GM12878 (cell line): Measurements from ENCODE around the gene HOATZ. TPM values are rescaled to one million over a fixed set of nuclear protein-coding genes. Genes with fewer than 3 reads are reported as not detected.

ENCODE experiments used
- ATAC-seq: fragments of 200-7000 bp; cut with Tn5 transposase; 3 replicates; pipeline ENCODE4 v1.9.1; 2020; ENCODE audit warnings: mild to moderate bottlenecking, moderate library complexity
- BruUV-seq: library from RNA; stranded (reverse); fragments of 400-500 nt; replicated peaks from 2 replicates; lab custom pipeline; 2021; lab: Mats Ljungman, UMichigan
- CTCF ChIA-PET: fragments of 300-600 bp; sonication (Branson Sonifier 250); formaldehyde crosslinking; extraction: SDS; loops from one replicate; lab custom pipeline; 2021; ENCODE audit warnings: inconsistent platforms; lab: Yijun Ruan, JAX
- POLR2A ChIA-PET: fragments of 350-600 bp; formaldehyde crosslinking; extraction: SDS; loops from one replicate; lab custom pipeline; 2021; ENCODE audit warnings: inconsistent platforms; lab: Charles Lee
- RAD21 ChIA-PET: fragments of 300-600 bp; sonication (Branson Sonifier 250); formaldehyde crosslinking; loops from one replicate; lab custom pipeline; 2023; ENCODE audit warnings: antibody characterized with exemption; ENCODE audit not compliant: unreplicated experiment; lab: Charles Lee
- SMC1A ChIA-PET: fragments of 300-600 bp; sonication (Branson Sonifier 250); formaldehyde crosslinking; loops from one replicate; lab custom pipeline; 2023; ENCODE audit not compliant: unreplicated experiment, uncharacterized antibody; lab: Charles Lee
- DNase-seq: peaks from one replicate; pipeline ENCODE4 v3.0.0-alpha.2; 2011; ENCODE audit warnings: low read depth, low spot score
- FAIRE-seq: peaks from 3 replicates; lab custom pipeline; 2011; peaks lifted over from hg19 to GRCh38; lab: Jason Lieb, UNC
- H2AFZ ChIP-seq: 2 replicates; pipeline ENCODE4 v1.6.0; 2011; ENCODE audit warnings: low read depth, low read length, control low read depth; ENCODE audit not compliant: control insufficient read depth
- H3K27ac ChIP-seq: 2 replicates; pipeline ENCODE4 v1.5.1; 2011; ENCODE audit warnings: control low read depth; ENCODE audit not compliant: control insufficient read depth, insufficient read depth
- H3K27me3 ChIP-seq, 2 experiments: replicated peaks in 1 of 2; 2 replicates each; pipeline versions ENCODE4 v1.6.0 to v1.6.1; 2011; ENCODE audit warnings: low read length in 1 of 2; ENCODE audit not compliant: control insufficient read depth in 2 of 2, insufficient read depth in 2 of 2
- H3K36me3 ChIP-seq, 2 experiments: 2 replicates each; pipeline ENCODE4 v1.5.1; 2011; ENCODE audit warnings: low read length in 1 of 2; ENCODE audit not compliant: control insufficient read depth in 2 of 2, insufficient read depth in 2 of 2
- H3K4me1 ChIP-seq: 2 replicates; pipeline ENCODE4 v1.6.1; 2011; ENCODE audit warnings: mild to moderate bottlenecking, low read length, moderate library complexity, mixed read lengths; ENCODE audit not compliant: control insufficient read depth, insufficient read depth
- H3K4me2 ChIP-seq: 2 replicates; pipeline ENCODE4 v1.6.0; 2011; ENCODE audit warnings: control low read depth; ENCODE audit not compliant: control insufficient read depth, insufficient read depth
- H3K4me3 ChIP-seq: fragments of 200-600 bp; sonication (generic); 2 replicates; pipeline ENCODE4 v1.5.1; 2016
- H3K79me2 ChIP-seq: 2 replicates; pipeline ENCODE4 v1.6.0; 2011; ENCODE audit warnings: low read length; ENCODE audit not compliant: control insufficient read depth, insufficient read depth
- H3K9ac ChIP-seq: 2 replicates; pipeline ENCODE4 v1.8.0; 2011; ENCODE audit warnings: low read length, control low read depth, mixed read lengths; ENCODE audit not compliant: control insufficient read depth, insufficient read depth
- H3K9me3 ChIP-seq: replicated peaks from 3 replicates; pipeline ENCODE4 v1.5.1; 2011; ENCODE audit warnings: mild to moderate bottlenecking, low read length; ENCODE audit not compliant: control insufficient read depth, insufficient read depth
- H4K20me1 ChIP-seq: 2 replicates; pipeline ENCODE4 v1.6.0; 2011; ENCODE audit not compliant: control insufficient read depth, insufficient read depth
- CREB1 ChIP-seq: IDR thresholded peaks from 2 replicates; pipeline ENCODE4 v1.6.1; 2012; ENCODE audit warnings: low read depth, mild to moderate bottlenecking, inconsistent platforms
- ETV6 ChIP-seq, 2 experiments: fragments of 450-650 bp in 1 of 2; IDR thresholded peaks in 1 of 2; conservative IDR thresholded peaks in 1 of 2; 2 replicates each; pipeline ENCODE4 v1.6.1; 2014; ENCODE audit warnings: antibody characterized with exemption in 1 of 2, borderline replicate concordance in 1 of 2, low read depth in 1 of 2, mild to moderate bottlenecking in 1 of 2, moderate library complexity in 1 of 2
- FOXK2 ChIP-seq: fragments of 450-650 bp; IDR thresholded peaks from 2 replicates; pipeline ENCODE4 v1.6.1; 2017; ENCODE audit warnings: mild to moderate bottlenecking, moderate library complexity
- KAT2A ChIP-seq: conservative IDR thresholded peaks from 2 replicates; pipeline ENCODE4 v1.6.1; 2011; ENCODE audit warnings: low read depth, low read length; ENCODE audit not compliant: control insufficient read depth
- MEF2B ChIP-seq: fragments of 450-650 bp; IDR thresholded peaks from 2 replicates; pipeline ENCODE4 v1.6.1; 2018; ENCODE audit warnings: mild to moderate bottlenecking, moderate library complexity; ENCODE audit not compliant: partially characterized antibody, poor library complexity, severe bottlenecking
- MTA3 ChIP-seq: IDR thresholded peaks from 2 replicates; pipeline ENCODE4 v1.6.1; 2012; ENCODE audit warnings: low read length, inconsistent platforms, borderline replicate concordance
- NFYA ChIP-seq: IDR thresholded peaks from 2 replicates; pipeline ENCODE4 v1.6.1; 2011; ENCODE audit warnings: low read depth, mild to moderate bottlenecking, low read length, improper control_type of control experiment, borderline replicate concordance
- NR2C1 ChIP-seq: fragments of 450-650 bp; IDR thresholded peaks from 2 replicates; pipeline ENCODE4 v1.6.1; 2017; ENCODE audit warnings: antibody characterized with exemption, mild to moderate bottlenecking, moderate library complexity
- NR2C2 ChIP-seq: IDR thresholded peaks from 2 replicates; pipeline ENCODE4 v1.6.1; 2011; ENCODE audit warnings: borderline replicate concordance, low read depth; ENCODE audit not compliant: control insufficient read depth, insufficient read length
- POLR2AphosphoS5 ChIP-seq: IDR thresholded peaks from 2 replicates; pipeline ENCODE4 v1.6.1; 2011; ENCODE audit warnings: mild to moderate bottlenecking, low read length, inconsistent platforms
- RB1 ChIP-seq: fragments of 450-650 bp; formaldehyde crosslinking; IDR thresholded peaks from 2 replicates; pipeline ENCODE4 v1.6.1; 2017; ENCODE audit warnings: mild to moderate bottlenecking, borderline replicate concordance
- SREBF1 ChIP-seq: IDR thresholded peaks from 2 replicates; pipeline ENCODE4 v1.6.1; 2012; ENCODE audit warnings: mild to moderate bottlenecking, low read length
- YY1 ChIP-seq: IDR thresholded peaks from 2 replicates; pipeline ENCODE4 v1.6.1; 2011; ENCODE audit warnings: low read depth, mild to moderate bottlenecking, low read length
- ZBTB11 ChIP-seq: fragments of 450-650 bp; formaldehyde crosslinking; IDR thresholded peaks from 2 replicates; pipeline ENCODE4 v1.5.0; 2022; ENCODE audit warnings: mild to moderate bottlenecking, missing genetic modification characterization
- ZNF207 ChIP-seq: fragments of 450-650 bp; IDR thresholded peaks from 2 replicates; pipeline ENCODE4 v1.6.1; 2014; ENCODE audit warnings: antibody characterized with exemption, mild to moderate bottlenecking, borderline replicate concordance
- ZNF274 ChIP-seq: IDR thresholded peaks from one replicate; pipeline ENCODE4 v1.8.0; 2011; ENCODE audit not compliant: insufficient read length, insufficient read depth
- WGBS: methylation state at CpG from one replicate; pipeline ENCODE4 v1.1.6; 2016; ENCODE audit warnings: low lambda C conversion rate; ENCODE audit not compliant: insufficient replicate concordance, insufficient coverage; ENCODE audit errors: missing lambda C conversion rate; 5-methylcytosine and 5-hydroxymethylcytosine counted together
- in situ Hi-C: fragments of 300-500 bp; cut with MboI; formaldehyde crosslinking; loops from 9 replicates; pipeline ENCODE4 v1.14.3; 2018; ENCODE audit warnings: mixed read lengths
- intact Hi-C: fragments of 100-400 bp; cut with micrococcal nuclease; formaldehyde crosslinking; loops from one replicate; pipeline ENCODE4 v1.14.2; 2022; ENCODE audit not compliant: unreplicated experiment
- polyA plus RNA-seq, 11 experiments: library from polyadenylated mRNA; depleted of rRNA in 4 of 11; unstranded in 6 of 11; stranded (reverse) in 5 of 11; fragments of >200 nt; fragmentation: Nextera tagmentation in 4 of 11; fragmentation: Illumina TruSeq in 1 of 11; extraction: Ambion mirVana in 4 of 11; extraction: Trizol in 1 of 11; gene quantifications; 1 replicate in 1 of 11; 2 replicates in 10 of 11; pipeline versions ENCODE4 v1.2.1 to v1.2.3, GENCODE V29; 2011 to 2016; ENCODE audit warnings: inconsistent platforms in 2 of 11, missing spikeins in 2 of 11, low read depth in 1 of 11
- total RNA-seq, 4 experiments: library from RNA; depleted of rRNA in 3 of 4; stranded (reverse); fragments of >200 nt in 3 of 4; fragmentation: Illumina TruSeq in 1 of 4; extraction: Trizol in 1 of 4; gene quantifications; 2 replicates each; pipeline versions ENCODE4 v1.2.1 to v1.2.3, GENCODE V29; 2013 to 2021

The HOATZ gene
- total and polyA plus RNA-seq, 10 of the 15 experiments (the other 5 are each of a cell fraction or from before 2014, with no cell fraction given) = 0.28 TPM; not detected in 9

GRCh38 chr11:111560800-111561199 is 46.2 kb downstream of the HOATZ start:
- no peak overlapping the region for H2AFZ ChIP-seq
- BruUV-seq = no TSS peak
- H3K9me3 ChIP-seq = no peaks in the 10 kb centered on the region; the same call in 2 of the 3 replicates
- H3K9ac ChIP-seq = no peak overlapping the region
- intact Hi-C loops = loop anchor here (10.0 kb wide), 1 partner anchor 424 kb away; no protein-coding TSS in a partner anchor
- no peaks in the 10 kb centered on the region for H3K79me2 ChIP-seq
- WGBS = 60% methylated on average over 3 of the region's 3 CpGs
- SMC1A ChIA-PET = interaction anchor here (0.7 to 2.3 kb wide), 7 partner anchors 8 to 283 kb away, joined by 3 to 5 read pairs (median 4); no protein-coding TSS in a partner anchor
- TF ChIP-seq ZBTB11 (no peak), CREB1 (no peak), MEF2B (no peak), POLR2AphosphoS5 (no peak), SREBF1 (no peak), MTA3 (no peak), NFYA (no peak), NR2C2 (no peak), ZNF207 (no peak), RB1 (no peak), YY1 (no peak), KAT2A (no peak), NR2C1 (no peak), ETV6 (conservative IDR thresholded peaks at IDR 0.05 in 1 of 2, IDR thresholded peaks at IDR 0.05 in 1 of 2; ENCODE audit: borderline replicate concordance in 1 of 2, low read depth in 1 of 2) (no peak), ZNF274 (no peak), FOXK2 (no peak)
- TF ChIP-seq, all 136 proteins: peak for 0
- Histone ChIP-seq H3K4me3 (no peak overlapping the region), H3K36me3 (no peaks in the 10 kb centered on the region), H4K20me1 (no peaks in the 10 kb centered on the region), H3K4me2 (no peak overlapping the region), H3K27me3 (no peaks in the 10 kb centered on the region), H3K27ac (no peak overlapping the region), H3K4me1 (no peaks in the 10 kb centered on the region)
- in situ Hi-C loops = no loop called here
- ChIA-PET CTCF (interaction anchor here (1.4 to 5.0 kb wide), 5 partner anchors 10 to 274 kb away, joined by 4 to 24 read pairs (median 6); no protein-coding TSS in a partner anchor), POLR2A (no interaction called here), RAD21 (no interaction called here)
- no peak for ATAC-seq
- FAIRE-seq = no peak
- no peak for DNase-seq
